ENCODE measurements around the gene AMOTL2. TPM values are rescaled to one million over a fixed set of nuclear protein-coding genes. Genes with fewer than 3 reads are reported as not detected.

AMOTL2 gene
- total RNA-seq, 1 experiment from 2014 or later, result 76.9 TPM

DNA sequence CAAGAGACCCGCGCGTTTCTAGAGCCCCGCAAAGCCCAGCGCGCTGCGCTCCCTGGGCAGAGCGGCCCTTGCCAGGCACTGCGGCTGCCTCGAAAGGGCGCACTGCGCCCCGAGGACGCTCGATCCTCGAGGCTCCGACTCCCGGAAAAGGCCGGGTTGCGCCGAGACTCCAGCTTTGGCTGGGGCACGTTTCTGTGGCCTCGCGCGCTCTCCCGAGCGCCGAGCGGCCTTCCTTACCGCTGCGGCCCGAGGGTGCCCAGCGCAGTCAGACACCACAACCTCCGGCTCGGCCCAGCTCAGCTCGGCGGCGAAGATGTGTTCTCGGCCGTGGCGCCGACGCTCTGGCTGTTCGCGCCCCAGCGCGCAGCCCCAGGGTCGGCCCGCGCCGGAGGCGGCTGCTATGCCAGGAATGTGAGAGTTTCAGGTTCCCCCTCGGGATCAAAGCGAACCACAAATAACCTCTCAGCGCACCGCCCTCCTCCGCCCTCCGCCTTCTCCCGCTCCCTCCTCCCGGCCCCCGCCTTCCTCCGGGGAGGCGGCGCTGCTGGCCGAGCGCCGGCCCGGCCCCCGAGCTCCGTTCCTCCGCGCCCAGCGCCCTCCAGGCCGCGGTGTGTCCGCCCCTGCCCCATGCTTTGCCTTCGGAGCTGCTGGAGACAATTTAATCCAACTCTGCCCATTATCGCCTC, at the start of gene AMOTL2 (continued):
- TF ChIP-seq, protein P1, sequence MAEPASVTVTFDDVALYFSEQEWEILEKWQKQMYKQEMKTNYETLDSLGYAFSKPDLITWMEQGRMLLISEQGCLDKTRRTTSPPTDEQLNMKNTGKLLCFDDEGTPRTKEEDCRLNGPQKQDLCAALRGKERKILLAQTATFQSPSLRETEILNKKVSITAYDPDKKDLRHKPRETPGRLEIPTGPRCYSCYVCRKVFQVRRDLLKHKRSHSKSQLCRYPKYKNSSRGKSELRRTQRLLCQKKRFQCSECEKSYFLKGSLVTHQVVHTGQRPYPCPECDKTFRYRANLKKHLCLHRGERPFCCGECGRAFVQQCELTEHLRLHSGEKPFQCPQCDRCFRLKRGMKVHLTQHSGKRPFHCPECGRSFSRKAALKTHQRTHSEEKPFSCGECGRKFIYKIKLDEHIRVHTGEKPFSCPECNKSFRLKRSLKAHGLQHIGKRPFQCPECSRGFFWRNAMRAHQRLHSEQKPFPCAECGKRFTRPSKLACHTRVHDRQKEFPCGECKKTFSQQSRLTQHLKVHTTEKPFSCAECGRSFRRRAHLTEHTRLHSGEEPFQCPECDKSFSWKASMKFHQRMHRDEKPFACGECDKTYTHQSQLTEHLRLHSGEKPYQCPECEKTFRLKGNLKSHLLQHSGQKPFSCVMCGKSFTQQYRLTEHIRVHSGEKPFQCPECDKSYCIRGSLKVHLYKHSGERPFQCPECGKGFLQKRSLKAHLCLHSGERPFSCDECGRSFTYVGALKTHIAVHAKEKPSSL (CRISPR knock-in tag; conservative IDR thresholded peaks at IDR 0.05), result no peak
- TF ChIP-seq HMGA2 (CRISPR knock-in tag; IDR thresholded peaks at IDR 0.05) (no peak), ZNF232 (CRISPR knock-in tag; IDR thresholded peaks at IDR 0.05) (no peak; the same call in 1 of the 2 replicates), EMX1 (CRISPR knock-in tag; IDR thresholded peaks at IDR 0.05) (no peak), TEAD1 (CRISPR knock-in tag; IDR thresholded peaks at IDR 0.05) (peak; percentile 99), ZSCAN18 (CRISPR knock-in tag; IDR thresholded peaks at IDR 0.05) (no peak), GRHL2 (CRISPR knock-in tag; IDR thresholded peaks at IDR 0.05; ENCODE audit: insufficient replicate concordance, severe bottlenecking) (no peak), RORB (CRISPR knock-in tag; IDR thresholded peaks at IDR 0.05) (no peak), ELF4 (CRISPR knock-in tag; IDR thresholded peaks at IDR 0.05; ENCODE audit: low read depth) (no peak), CREB1 (CRISPR knock-in tag; IDR thresholded peaks at IDR 0.05) (no peak)
- TF ChIP-seq, protein P2, sequence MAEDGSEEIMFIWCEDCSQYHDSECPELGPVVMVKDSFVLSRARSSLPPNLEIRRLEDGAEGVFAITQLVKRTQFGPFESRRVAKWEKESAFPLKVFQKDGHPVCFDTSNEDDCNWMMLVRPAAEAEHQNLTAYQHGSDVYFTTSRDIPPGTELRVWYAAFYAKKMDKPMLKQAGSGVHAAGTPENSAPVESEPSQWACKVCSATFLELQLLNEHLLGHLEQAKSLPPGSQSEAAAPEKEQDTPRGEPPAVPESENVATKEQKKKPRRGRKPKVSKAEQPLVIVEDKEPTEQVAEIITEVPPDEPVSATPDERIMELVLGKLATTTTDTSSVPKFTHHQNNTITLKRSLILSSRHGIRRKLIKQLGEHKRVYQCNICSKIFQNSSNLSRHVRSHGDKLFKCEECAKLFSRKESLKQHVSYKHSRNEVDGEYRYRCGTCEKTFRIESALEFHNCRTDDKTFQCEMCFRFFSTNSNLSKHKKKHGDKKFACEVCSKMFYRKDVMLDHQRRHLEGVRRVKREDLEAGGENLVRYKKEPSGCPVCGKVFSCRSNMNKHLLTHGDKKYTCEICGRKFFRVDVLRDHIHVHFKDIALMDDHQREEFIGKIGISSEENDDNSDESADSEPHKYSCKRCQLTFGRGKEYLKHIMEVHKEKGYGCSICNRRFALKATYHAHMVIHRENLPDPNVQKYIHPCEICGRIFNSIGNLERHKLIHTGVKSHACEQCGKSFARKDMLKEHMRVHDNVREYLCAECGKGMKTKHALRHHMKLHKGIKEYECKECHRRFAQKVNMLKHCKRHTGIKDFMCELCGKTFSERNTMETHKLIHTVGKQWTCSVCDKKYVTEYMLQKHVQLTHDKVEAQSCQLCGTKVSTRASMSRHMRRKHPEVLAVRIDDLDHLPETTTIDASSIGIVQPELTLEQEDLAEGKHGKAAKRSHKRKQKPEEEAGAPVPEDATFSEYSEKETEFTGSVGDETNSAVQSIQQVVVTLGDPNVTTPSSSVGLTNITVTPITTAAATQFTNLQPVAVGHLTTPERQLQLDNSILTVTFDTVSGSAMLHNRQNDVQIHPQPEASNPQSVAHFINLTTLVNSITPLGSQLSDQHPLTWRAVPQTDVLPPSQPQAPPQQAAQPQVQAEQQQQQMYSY (CRISPR knock-in tag; IDR thresholded peaks at IDR 0.05), result 0 out of 2 replicates have a peak, but pooled peaks have one; percentile 26
- TF ChIP-seq, protein P3, sequence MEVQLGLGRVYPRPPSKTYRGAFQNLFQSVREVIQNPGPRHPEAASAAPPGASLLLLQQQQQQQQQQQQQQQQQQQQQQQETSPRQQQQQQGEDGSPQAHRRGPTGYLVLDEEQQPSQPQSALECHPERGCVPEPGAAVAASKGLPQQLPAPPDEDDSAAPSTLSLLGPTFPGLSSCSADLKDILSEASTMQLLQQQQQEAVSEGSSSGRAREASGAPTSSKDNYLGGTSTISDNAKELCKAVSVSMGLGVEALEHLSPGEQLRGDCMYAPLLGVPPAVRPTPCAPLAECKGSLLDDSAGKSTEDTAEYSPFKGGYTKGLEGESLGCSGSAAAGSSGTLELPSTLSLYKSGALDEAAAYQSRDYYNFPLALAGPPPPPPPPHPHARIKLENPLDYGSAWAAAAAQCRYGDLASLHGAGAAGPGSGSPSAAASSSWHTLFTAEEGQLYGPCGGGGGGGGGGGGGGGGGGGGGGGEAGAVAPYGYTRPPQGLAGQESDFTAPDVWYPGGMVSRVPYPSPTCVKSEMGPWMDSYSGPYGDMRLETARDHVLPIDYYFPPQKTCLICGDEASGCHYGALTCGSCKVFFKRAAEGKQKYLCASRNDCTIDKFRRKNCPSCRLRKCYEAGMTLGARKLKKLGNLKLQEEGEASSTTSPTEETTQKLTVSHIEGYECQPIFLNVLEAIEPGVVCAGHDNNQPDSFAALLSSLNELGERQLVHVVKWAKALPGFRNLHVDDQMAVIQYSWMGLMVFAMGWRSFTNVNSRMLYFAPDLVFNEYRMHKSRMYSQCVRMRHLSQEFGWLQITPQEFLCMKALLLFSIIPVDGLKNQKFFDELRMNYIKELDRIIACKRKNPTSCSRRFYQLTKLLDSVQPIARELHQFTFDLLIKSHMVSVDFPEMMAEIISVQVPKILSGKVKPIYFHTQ (CRISPR knock-in tag; IDR thresholded peaks at IDR 0.05), result 0 out of 2 replicates have a peak, but pooled peaks have one; percentile 13

DNA sequence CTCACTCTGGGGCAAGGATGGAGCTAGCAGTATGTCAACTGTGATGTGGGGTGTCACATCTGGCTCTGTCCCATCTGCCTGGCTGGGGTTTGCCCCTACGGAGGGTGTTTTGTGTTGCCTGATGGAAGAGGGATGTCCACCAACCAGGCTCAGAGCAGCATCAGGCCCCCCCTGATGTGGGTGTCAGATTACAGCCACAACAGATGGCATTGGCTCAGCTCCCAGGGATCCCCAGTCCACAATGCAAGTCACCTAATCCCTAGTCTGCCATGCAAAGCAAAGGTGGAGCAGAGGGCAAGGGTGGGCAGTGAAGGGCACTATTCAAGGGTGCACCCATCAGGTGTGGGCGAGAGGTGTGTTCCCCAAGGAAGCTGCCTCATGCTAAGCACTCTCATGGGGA, 48.9 kb upstream of the AMOTL2 start:
- ATAC-seq (peak; percentile 85), DNase-seq (ENCODE audit: low spot score) (peak; percentile 25)
- Mint-ChIP-seq H3K4me1 (peaks cover 23% of the 10 kb centered on the region), H3K4me3 (no peak overlapping the region), H3K27me3 (ENCODE audit: low read depth) (no peaks in the 10 kb centered on the region), H3K27ac (no peak overlapping the region), H3K36me3 (no peaks in the 10 kb centered on the region), H3K9me3 (no peaks in the 10 kb centered on the region)
- CTCF ChIA-PET, result interaction anchor here (1.1 kb wide), 1 partner anchor 50 kb away, joined by 3 read pairs; no protein-coding TSS in a partner anchor
- 0 out of 2 replicates have a peak, but pooled peaks have one; percentile 43 for TF ChIP-seq TP53 (CRISPR knock-in tag; IDR thresholded peaks at IDR 0.05)
- no peak for TF ChIP-seq GABPB1 (CRISPR knock-in tag; IDR thresholded peaks at IDR 0.05)
- no peak for TF ChIP-seq GTF2I (CRISPR knock-in tag; conservative IDR thresholded peaks at IDR 0.05)
- POLR2A ChIA-PET, result no interaction called here

Data from WTC11 (cell line).